Osteocyte (in vitro differentiated cells): Measurements from ENCODE around the gene NXN. TPM values are rescaled to one million over a fixed set of nuclear protein-coding genes. Genes with fewer than 3 reads are reported as not detected.

Experiments used
- DNase-seq: peaks from one replicate; pipeline ENCODE4 v3.0.0; 2021; ENCODE audit warnings: mixed read lengths; ENCODE audit not compliant: unreplicated experiment; ENCODE audit errors: extremely low spot score
- H3K27ac Mint-ChIP-seq: one replicate; pipeline ENCODE4 v1.8.0; 2021; ENCODE audit warnings: mild to moderate bottlenecking, mixed read lengths; ENCODE audit not compliant: unreplicated experiment
- H3K27me3 Mint-ChIP-seq: one replicate; pipeline ENCODE4 v1.8.0; 2021; ENCODE audit warnings: mixed read lengths; ENCODE audit not compliant: unreplicated experiment
- H3K36me3 Mint-ChIP-seq: one replicate; pipeline ENCODE4 v1.8.0; 2021; ENCODE audit warnings: mixed read lengths; ENCODE audit not compliant: unreplicated experiment
- H3K4me1 Mint-ChIP-seq: one replicate; pipeline ENCODE4 v1.8.0; 2021; ENCODE audit warnings: mixed read lengths; ENCODE audit not compliant: unreplicated experiment
- H3K4me3 Mint-ChIP-seq: one replicate; pipeline ENCODE4 v1.8.0; 2021; ENCODE audit warnings: mild to moderate bottlenecking, moderate library complexity, mixed read lengths; ENCODE audit not compliant: unreplicated experiment
- H3K9me3 Mint-ChIP-seq: one replicate; pipeline ENCODE4 v1.8.0; 2021; ENCODE audit warnings: mixed read lengths; ENCODE audit not compliant: unreplicated experiment
- total RNA-seq: library from RNA; stranded (reverse); gene quantifications from 2 replicates; pipeline ENCODE4 v1.2.1, GENCODE V29; 2021
- TF ChIP-seq, protein P1 (sequence below): fragments of 200-600 bp; sonication (generic); IDR thresholded peaks from 2 replicates; pipeline ENCODE4 v1.5.0; 2021; ENCODE audit warnings: antibody characterized with exemption, mild to moderate bottlenecking, moderate library complexity

The NXN gene
- total RNA-seq, 1 donor from 2014 or later = 123 TPM

DNA sequence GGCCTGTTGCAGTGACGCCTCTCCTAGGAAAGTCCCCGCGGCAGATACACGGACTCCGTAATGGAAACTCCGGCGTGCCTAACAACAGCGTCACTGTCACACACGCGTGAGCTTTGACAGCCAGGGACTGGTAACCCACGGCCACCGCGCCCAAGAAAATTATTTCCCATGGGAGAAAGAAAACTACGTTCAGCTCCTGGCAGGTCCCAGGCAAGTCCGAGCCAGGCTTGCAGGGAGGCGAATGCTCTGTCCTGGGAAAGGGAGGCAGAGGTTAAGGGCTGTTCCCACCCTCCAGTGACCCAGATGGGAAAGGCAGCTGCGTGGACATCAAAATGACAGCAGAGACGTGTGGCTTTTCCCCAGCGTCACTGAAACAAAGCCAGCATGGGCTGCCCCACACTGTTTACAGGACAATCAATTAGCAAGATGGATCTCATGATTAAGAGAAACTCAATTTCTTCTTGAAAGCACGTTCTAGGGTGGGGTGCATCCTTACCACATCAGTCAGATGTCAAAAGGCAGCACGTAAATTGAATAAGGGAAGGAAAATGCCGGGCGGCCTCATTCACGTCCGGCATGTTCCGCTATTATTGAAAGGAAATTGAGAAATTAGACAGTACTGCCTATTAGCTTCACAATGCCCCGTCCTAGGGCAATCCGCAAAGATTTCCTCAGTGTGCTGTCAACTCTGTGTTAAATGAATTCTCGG, 82.5 kb downstream of the NXN start:
- H3K27ac Mint-ChIP-seq = peak overlapping the region; percentile 61

GRCh38 chr17:896454-896853, 83.1 kb downstream of the NXN start:
- TF ChIP-seq, protein P1, sequence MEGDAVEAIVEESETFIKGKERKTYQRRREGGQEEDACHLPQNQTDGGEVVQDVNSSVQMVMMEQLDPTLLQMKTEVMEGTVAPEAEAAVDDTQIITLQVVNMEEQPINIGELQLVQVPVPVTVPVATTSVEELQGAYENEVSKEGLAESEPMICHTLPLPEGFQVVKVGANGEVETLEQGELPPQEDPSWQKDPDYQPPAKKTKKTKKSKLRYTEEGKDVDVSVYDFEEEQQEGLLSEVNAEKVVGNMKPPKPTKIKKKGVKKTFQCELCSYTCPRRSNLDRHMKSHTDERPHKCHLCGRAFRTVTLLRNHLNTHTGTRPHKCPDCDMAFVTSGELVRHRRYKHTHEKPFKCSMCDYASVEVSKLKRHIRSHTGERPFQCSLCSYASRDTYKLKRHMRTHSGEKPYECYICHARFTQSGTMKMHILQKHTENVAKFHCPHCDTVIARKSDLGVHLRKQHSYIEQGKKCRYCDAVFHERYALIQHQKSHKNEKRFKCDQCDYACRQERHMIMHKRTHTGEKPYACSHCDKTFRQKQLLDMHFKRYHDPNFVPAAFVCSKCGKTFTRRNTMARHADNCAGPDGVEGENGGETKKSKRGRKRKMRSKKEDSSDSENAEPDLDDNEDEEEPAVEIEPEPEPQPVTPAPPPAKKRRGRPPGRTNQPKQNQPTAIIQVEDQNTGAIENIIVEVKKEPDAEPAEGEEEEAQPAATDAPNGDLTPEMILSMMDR = no peak
- peaks cover 2% of the 10 kb centered on the region for H3K36me3 Mint-ChIP-seq
- no peak overlapping the region for H3K4me3 Mint-ChIP-seq
- no peaks in the 10 kb centered on the region for H3K9me3 Mint-ChIP-seq
- no peak for DNase-seq
- peaks cover 37% of the 10 kb centered on the region for H3K4me1 Mint-ChIP-seq
- H3K27ac Mint-ChIP-seq = peak overlapping the region; percentile 61
- no peaks in the 10 kb centered on the region for H3K27me3 Mint-ChIP-seq

More for the DNA sequence above, 82.5 kb downstream of the NXN start:
- TF ChIP-seq, protein P1 = no peak
- H3K4me1 Mint-ChIP-seq = peaks cover 43% of the 10 kb centered on the region
- H3K27me3 Mint-ChIP-seq = no peaks in the 10 kb centered on the region
- H3K36me3 Mint-ChIP-seq = peaks cover 3% of the 10 kb centered on the region
- H3K9me3 Mint-ChIP-seq = no peaks in the 10 kb centered on the region
- H3K4me3 Mint-ChIP-seq = no peak overlapping the region
- DNase-seq = no peak

GRCh38 chr17:892958-893357, 86.6 kb downstream of the NXN start:
- DNase-seq = no peak
- Mint-ChIP-seq H3K27ac (no peak overlapping the region), H3K27me3 (no peaks in the 10 kb centered on the region), H3K9me3 (no peaks in the 10 kb centered on the region), H3K4me1 (peaks cover 39% of the 10 kb centered on the region), H3K4me3 (no peak overlapping the region), H3K36me3 (peaks cover 4% of the 10 kb centered on the region)
- TF ChIP-seq, protein P1 = no peak

GRCh38 chr17:888998-889441, 90.6 kb downstream of the NXN start:
- Mint-ChIP-seq H3K36me3 (peaks cover 3% of the 10 kb centered on the region), H3K27me3 (no peaks in the 10 kb centered on the region), H3K4me3 (no peak overlapping the region), H3K4me1 (peaks cover 58% of the 10 kb centered on the region), H3K9me3 (no peaks in the 10 kb centered on the region), H3K27ac (peak overlapping the region; percentile 50)
- TF ChIP-seq, protein P1 = no peak
- no peak for DNase-seq

GRCh38 chr17:887551-888209, 91.9 kb downstream of the NXN start:
- Mint-ChIP-seq H3K4me3 (no peak overlapping the region), H3K27me3 (no peaks in the 10 kb centered on the region), H3K27ac (peak overlapping the region; percentile 89), H3K9me3 (no peaks in the 10 kb centered on the region), H3K4me1 (peaks cover 66% of the 10 kb centered on the region), H3K36me3 (peaks cover 3% of the 10 kb centered on the region)
- TF ChIP-seq, protein P1 = no peak
- no peak for DNase-seq
